BE2C (cell line): ENCODE measurements around the gene SCN8A.

Experiments used
- DNase-seq: peaks from one replicate; pipeline ENCODE4 v3.0.0-alpha.2; 2020
- H3K27me3 ChIP-seq: fragments of 250-450 bp; sonication (Bioruptor Pico); 2 replicates; pipeline ENCODE4 v1.5.1; 2020; ENCODE audit warnings: mild to moderate bottlenecking
- H3K36me3 ChIP-seq: fragments of 250-450 bp; sonication (Bioruptor Pico); 2 replicates; pipeline ENCODE4 v1.5.1; 2020; ENCODE audit warnings: mild to moderate bottlenecking
- H3K4me1 ChIP-seq: fragments of 250-450 bp; sonication (Bioruptor Pico); 2 replicates; pipeline ENCODE4 v1.5.1; 2020
- H3K4me3 ChIP-seq: 2 replicates; pipeline ENCODE4 v1.5.1; 2011; ENCODE audit warnings: low read depth, low read length
- H3K9me3 ChIP-seq: fragments of 250-450 bp; sonication (Bioruptor Pico); 2 replicates; pipeline ENCODE4 v1.5.1; 2020
- TF ChIP-seq, protein P1 (sequence below): IDR thresholded peaks from 2 replicates; pipeline ENCODE4 v1.5.1; 2012; ENCODE audit warnings: mild to moderate bottlenecking, low read depth, low read length

SCN8A gene

GRCh38 chr12:51839310-51839947, 248.4 kb downstream of the SCN8A start:
- Histone ChIP-seq H3K36me3 (no peaks in the 10 kb centered on the region), H3K27me3 (no peaks in the 10 kb centered on the region), H3K4me1 (no peaks in the 10 kb centered on the region), H3K4me3 (no peak overlapping the region), H3K9me3 (no peaks in the 10 kb centered on the region)
- no peak for DNase-seq
- TF ChIP-seq, protein P1, sequence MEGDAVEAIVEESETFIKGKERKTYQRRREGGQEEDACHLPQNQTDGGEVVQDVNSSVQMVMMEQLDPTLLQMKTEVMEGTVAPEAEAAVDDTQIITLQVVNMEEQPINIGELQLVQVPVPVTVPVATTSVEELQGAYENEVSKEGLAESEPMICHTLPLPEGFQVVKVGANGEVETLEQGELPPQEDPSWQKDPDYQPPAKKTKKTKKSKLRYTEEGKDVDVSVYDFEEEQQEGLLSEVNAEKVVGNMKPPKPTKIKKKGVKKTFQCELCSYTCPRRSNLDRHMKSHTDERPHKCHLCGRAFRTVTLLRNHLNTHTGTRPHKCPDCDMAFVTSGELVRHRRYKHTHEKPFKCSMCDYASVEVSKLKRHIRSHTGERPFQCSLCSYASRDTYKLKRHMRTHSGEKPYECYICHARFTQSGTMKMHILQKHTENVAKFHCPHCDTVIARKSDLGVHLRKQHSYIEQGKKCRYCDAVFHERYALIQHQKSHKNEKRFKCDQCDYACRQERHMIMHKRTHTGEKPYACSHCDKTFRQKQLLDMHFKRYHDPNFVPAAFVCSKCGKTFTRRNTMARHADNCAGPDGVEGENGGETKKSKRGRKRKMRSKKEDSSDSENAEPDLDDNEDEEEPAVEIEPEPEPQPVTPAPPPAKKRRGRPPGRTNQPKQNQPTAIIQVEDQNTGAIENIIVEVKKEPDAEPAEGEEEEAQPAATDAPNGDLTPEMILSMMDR: no peak

DNA sequence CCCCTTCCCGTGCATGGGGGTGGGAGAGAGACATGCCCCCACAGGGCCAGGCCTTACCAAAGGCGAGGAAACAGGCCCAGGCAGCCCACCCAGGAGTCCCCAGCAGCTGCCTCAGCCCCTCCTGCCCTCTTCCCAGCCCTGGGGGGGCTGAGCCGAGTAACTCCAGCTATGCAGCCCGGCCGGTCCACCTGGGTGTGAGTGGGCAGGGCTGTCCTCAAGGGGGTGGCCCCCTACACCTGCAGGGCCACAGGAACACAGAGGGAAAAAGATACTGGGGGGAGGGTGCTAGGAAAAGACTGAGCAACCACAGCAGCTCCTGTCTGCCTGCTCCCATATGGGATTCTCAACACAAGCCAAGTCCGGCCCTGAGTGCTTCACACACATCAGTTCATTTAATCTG, 249.9 kb downstream of the SCN8A start:
- Histone ChIP-seq H3K36me3 (no peaks in the 10 kb centered on the region), H3K9me3 (no peaks in the 10 kb centered on the region), H3K27me3 (no peaks in the 10 kb centered on the region), H3K4me3 (no peak overlapping the region), H3K4me1 (no peaks in the 10 kb centered on the region)
- no peak for DNase-seq
- TF ChIP-seq, protein P1: no peak

DNA sequence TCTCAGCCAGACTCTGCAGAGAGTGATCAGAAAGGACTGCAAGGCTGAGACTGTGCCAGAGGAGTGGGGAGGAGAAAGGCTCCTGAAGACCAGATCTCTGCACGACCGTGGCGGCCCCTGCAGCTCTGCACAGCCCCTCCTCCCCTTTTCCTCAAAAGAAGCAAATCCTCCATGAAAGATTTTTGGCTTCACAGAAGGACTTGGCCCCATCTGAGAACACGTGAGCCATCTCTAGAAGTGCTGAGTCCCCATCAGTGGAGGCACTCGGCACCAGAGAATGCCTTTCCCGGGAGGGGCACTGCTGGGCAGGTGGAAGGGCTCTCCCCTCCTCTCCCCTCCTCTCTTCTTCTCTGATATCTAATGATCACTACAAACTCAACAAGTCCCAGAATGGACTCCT, 250.7 kb downstream of the SCN8A start:
- no peaks in the 10 kb centered on the region for H3K36me3 ChIP-seq
- no peaks in the 10 kb centered on the region for H3K9me3 ChIP-seq
- no peak for DNase-seq
- TF ChIP-seq, protein P1: no peak
- H3K4me1 ChIP-seq: no peaks in the 10 kb centered on the region
- no peaks in the 10 kb centered on the region for H3K27me3 ChIP-seq
- H3K4me3 ChIP-seq: no peak overlapping the region

DNA sequence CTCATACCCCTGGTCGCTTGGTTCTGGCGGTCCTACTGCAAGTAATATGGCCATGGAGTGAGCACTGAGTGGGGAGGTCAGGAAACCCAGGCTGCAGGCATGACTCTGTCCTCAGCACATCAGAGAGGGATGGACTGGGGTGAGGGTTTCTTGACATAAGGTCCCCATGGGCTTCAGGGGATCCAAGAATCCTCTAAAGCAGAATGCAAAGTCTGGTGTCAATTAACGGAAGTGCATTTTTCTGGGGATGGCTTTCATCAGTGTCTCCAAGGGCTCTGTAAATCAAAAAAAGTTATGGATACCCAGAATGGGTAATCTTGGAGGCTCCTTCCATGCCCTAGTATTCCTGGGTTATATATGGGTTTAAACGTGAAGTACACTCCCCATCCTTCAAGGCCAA, 253.8 kb downstream of the SCN8A start:
- TF ChIP-seq, protein P1: no peak
- no peaks in the 10 kb centered on the region; the same call in 1 of the 2 replicates for H3K27me3 ChIP-seq
- DNase-seq: no peak
- no peaks in the 10 kb centered on the region for H3K36me3 ChIP-seq
- H3K9me3 ChIP-seq: no peaks in the 10 kb centered on the region
- H3K4me1 ChIP-seq: no peaks in the 10 kb centered on the region
- H3K4me3 ChIP-seq: no peak overlapping the region

DNA sequence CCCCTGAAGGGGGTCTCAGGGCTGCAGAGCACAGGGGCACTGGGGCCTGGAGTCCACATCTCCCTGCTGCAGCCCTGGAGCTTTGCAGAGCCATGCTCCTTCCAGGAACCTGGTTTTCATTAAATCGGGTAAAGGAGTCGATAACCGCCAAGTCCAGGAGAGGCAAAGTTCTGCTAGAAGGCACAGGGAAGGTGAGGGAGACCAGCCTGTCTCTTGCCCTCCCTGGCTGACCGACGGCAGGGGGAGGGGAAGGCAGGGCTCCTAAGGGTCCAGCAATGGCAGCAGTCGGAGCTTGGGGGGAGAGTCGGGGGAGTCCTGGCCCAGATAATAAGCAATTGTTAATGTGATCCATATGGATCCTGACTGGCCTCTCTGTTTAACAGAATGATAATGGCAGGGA, 254.4 kb downstream of the SCN8A start:
- H3K4me3 ChIP-seq: no peak overlapping the region
- TF ChIP-seq, protein P1: no peak
- DNase-seq: no peak
- H3K36me3 ChIP-seq: no peaks in the 10 kb centered on the region
- no peaks in the 10 kb centered on the region for H3K4me1 ChIP-seq
- H3K9me3 ChIP-seq: no peaks in the 10 kb centered on the region
- H3K27me3 ChIP-seq: no peaks in the 10 kb centered on the region; the same call in 1 of the 2 replicates

DNA sequence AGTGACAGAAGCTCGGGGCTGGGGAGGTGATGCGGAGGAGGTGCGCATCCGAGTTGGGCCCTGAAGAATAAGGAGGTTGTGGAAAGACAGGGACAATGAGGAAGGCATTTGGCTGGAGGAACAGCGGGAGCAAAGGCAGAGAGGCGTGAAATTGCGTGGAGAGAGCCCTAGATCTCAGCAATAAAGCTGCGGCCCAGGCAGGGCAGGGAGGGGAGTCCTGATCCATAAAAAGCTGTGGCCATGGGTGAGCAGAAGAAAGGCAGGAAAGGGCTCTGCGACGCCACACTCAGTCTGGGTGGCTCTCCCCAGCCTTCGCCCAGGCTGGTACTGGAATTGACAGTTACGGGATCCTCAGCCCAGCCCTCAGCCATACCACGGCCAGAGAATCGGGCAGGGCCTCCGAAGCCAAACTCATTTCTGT, 255.2 kb downstream of the SCN8A start:
- H3K4me3 ChIP-seq: no peak overlapping the region; the same call in 1 of the 2 replicates
- no peak for DNase-seq
- TF ChIP-seq, protein P1: no peak
- H3K36me3 ChIP-seq: no peaks in the 10 kb centered on the region
- no peaks in the 10 kb centered on the region; the same call in 1 of the 2 replicates for H3K27me3 ChIP-seq
- no peaks in the 10 kb centered on the region for H3K4me1 ChIP-seq
- H3K9me3 ChIP-seq: no peaks in the 10 kb centered on the region
